NCI-H526 (cell line): Measurements from ENCODE around the gene THAP4.
"Not testable (repeated sequence)": the region's sequence is repeated elsewhere in the genome, so short reads cannot be mapped to it uniquely, and the experiment has no call there.

ENCODE experiments used
- DNase-seq, 2 experiments: peaks; one replicate each; lab custom pipeline; 2025; lab: John Stamatoyannopoulos, UW

THAP4 gene

GRCh38 chr2:241584436-241584835 lies 52.5 kb downstream of the THAP4 start:
- no peak for DNase-seq

- no peak for DNase-seq
Measured at GRCh38 chr2:241582806-241583205, 54.2 kb downstream of the THAP4 start.

- DNase-seq, result no peak
Measured at GRCh38 chr2:241582328-241582727, 54.6 kb downstream of the THAP4 start.

DNA sequence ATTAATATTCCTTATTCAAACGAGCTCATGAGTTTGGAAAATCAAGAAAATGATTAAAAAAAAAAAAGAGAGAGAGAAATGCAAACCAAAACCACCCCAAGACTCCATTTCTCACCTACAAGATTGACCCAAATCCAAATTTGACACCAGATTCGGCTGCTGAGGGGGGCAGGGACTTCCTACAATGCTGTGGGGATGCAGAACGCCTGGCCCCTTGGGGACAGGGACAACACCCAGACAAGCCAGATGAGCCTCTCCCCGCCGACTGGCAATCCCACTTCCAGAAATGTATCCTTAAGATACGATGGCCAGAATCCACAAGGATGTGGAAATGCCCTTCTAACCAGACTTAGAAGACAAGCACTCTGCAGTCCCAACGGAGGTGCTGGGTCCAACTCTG lies 57.7 kb downstream of the THAP4 start:
- no peak for DNase-seq

GRCh38 chr2:241577413-241578122 lies 59.4 kb downstream of the THAP4 start:
- no peak for DNase-seq

- no peak for DNase-seq
Measured at GRCh38 chr2:241576293-241576654, 60.7 kb downstream of the THAP4 start.

GRCh38 chr2:241575624-241576292 lies 61.2 kb downstream of the THAP4 start:
- no peak for DNase-seq

DNA sequence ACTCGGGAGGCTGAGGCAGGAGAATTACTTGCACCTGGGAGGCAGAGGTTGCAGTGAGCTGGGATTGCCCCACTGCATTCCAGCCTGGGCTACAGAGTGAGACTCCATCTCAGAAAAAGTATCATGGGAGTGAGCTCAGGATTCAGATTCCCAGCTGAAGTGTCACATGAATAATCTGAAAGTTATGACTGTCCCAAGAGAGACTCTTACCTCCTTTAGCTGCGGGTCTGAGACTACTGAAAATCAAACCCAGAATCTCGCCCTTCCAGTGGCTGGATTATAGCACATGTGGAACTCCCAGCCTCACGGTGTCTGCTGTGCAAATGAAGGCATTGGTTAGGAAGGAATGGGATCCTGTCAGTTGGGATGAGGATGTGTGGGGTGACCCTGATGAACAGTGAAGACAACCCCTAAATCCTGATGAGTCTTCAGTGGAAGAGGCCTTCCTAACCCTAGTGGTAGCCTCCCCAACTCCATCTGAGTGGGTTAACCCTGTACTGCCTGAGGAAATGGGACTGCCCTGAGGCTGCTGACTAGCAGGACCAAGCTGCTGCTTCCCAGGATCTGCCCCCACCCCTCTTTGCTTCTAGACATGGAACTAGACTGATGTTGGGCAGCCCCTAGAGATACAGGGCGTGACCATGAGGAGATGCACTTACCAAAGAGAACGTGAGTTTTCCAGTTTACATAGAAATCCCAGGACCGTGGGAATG lies 61.9 kb downstream of the THAP4 start:
- no peak for DNase-seq

DNA sequence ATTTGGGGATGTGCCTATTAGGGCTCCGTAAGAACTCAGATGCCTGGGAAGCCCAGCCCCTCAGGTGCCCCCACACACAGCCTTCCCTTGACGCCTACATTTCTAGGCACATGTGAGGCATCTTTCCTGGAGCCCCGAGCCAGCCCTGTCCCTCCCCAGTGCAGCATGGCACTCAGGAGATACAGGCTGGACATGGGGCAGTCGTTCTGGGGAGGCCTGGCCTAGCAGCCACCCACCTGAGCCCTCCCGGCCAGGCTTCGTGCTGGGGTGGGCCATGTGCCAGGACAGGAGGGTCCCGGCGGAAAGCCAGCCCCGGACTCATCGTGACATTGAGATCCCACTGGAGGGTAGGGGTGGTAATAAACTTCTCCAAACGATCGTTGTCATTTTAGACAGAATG lies 63.2 kb downstream of the THAP4 start:
- DNase-seq, result no peak

- DNase-seq, result not testable (repeated sequence)
Measured at GRCh38 chr2:241572915-241573651, 63.9 kb downstream of the THAP4 start.

DNA sequence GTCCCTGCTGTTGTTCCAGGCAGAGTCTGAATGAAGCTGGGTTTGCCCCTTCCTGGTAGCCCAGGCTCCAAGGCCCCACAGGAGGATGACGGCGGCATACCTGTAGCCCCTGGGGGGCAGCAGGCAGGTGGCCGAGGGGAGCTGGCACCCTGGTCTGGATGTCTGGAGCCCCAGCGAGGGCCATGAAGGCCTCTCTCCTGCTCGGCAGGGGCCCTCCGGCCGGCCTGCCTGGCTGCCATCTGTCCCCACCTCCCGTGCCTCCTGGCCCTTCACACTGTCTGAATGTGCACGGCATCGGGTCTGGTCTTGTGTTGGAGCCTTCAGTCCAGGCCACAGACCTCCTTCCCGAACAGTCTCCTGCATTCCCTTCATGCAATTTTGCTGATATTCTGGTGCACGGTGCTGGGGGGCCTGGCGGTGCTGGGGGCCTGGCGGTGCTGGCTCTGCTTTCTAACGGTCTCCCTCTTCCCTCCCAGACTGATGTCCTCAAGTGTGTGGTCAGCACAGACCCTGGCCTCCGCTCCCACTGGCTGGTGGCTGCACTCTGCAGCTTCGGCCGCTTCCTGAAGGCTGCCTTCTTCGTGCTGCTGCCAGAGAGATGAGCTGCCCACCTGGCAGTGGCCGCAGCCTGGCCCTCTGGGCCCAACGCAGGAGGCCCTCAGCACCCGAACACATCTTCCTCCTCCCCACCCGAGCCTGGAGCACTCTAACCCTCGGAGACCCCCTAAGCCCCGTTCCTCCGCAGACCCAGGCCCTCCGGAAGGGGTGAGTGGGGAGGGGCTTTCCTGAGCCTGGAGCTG lies 64.9 kb downstream of the THAP4 start:
- DNase-seq, result no peak

GRCh38 chr2:241570961-241571581 lies 65.9 kb downstream of the THAP4 start:
- DNase-seq, result no peak

DNA sequence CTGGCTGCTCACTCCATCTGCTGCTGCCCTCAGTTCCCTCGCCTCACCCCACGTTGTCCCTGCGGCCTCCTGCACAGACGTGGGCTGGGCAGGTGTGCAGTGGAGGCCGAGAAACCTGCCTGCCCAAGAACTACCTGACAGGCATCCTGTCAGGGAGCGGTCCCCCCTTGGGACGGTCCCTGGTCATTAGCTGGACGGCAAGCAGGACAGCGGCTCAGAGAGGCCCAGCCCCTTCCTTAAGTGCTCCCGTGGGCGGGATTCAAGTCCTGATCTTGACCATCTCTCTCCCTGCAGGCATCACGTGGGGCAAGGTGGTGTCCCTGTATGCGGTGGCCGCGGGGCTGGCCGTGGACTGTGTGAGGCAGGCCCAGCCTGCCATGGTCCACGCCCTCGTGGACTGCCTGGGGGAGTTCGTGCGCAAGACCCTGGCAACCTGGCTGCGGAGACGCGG lies 67.1 kb downstream of the THAP4 start:
- DNase-seq, result no peak

GRCh38 chr2:241568726-241569125 lies 68.2 kb downstream of the THAP4 start:
- DNase-seq, result no peak

DNA sequence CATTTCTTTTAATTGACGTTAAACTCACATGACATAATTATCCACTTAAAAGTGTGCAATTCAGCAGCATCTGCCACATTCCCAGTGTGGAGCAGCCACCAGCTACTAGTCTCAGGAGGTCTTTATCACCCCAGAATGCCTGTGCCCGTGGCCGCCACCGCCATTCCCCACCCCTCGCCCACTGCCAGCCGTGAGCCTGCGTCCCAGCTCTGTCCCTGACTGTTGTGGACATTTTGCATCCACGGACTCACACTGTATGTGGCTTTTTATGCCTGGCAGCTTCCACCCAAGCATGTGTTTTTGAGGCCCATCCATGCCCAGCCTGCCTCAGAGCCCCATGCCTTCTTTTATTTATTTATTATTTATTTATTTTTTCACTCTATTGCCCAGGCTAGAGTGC lies 69.2 kb downstream of the THAP4 start:
- DNase-seq, result no peak

DNA sequence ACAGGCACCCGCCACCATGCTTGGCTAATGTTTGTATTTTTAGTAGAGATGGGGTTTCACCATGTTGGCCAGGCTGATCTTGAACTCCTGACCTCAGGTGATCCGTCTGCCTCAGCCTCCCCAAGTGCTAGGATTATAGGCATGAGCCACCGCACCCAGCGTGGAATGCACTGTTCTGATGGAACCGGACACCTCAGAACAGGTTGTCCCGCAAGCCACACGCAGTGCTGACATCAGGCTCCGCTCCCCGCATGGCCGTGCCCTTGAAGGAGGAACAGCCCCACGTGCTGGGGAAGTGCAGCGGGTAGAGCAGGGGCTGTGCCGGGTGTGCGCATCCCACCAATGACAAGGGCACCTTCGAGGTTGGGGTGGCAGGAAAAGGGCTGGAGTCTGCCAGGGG lies 69.7 kb downstream of the THAP4 start:
- not testable (repeated sequence) for DNase-seq

DNA sequence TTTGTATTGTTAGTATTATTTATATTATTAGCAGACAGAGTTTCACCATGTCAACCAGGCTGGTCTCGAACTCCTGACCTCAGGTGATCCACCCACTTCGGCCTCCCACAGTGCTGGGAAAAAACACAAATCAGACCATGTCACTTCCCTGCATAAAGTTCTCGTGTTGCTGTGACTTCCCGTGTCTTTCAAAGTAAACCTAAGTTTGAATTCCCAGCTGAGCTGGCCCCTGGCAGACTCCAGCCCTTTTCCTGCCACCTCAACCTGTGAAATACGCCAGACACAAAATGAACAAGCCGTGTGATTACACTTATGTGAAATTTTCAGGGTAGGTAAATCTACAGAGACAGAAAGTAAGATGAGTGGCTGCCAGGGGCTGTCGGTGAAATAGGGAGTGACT lies 70.5 kb downstream of the THAP4 start:
- no peak for DNase-seq

GRCh38 chr2:241566021-241566420 lies 70.9 kb downstream of the THAP4 start:
- DNase-seq, result not testable (repeated sequence)

DNA sequence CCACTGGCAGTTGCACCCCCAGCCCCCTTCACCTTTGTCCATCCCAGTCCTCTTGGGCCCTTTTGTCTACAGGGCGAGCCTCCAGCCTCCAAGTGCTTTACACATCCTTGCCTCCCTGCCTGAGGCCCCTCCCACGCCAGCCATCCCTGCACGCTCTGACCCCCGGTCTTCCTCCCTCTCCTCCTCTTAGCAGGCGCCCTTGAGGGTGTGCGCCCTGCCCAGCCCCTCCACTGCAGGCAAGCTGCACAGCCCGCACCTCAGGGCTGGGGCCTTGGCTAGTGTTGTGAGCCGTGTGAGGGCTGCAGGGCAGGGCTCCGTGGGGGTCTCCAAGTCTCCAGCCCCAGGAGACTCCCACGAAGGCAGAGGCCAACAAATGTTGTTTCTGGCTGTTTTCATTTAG lies 71.5 kb downstream of the THAP4 start:
- no peak for DNase-seq

DNA sequence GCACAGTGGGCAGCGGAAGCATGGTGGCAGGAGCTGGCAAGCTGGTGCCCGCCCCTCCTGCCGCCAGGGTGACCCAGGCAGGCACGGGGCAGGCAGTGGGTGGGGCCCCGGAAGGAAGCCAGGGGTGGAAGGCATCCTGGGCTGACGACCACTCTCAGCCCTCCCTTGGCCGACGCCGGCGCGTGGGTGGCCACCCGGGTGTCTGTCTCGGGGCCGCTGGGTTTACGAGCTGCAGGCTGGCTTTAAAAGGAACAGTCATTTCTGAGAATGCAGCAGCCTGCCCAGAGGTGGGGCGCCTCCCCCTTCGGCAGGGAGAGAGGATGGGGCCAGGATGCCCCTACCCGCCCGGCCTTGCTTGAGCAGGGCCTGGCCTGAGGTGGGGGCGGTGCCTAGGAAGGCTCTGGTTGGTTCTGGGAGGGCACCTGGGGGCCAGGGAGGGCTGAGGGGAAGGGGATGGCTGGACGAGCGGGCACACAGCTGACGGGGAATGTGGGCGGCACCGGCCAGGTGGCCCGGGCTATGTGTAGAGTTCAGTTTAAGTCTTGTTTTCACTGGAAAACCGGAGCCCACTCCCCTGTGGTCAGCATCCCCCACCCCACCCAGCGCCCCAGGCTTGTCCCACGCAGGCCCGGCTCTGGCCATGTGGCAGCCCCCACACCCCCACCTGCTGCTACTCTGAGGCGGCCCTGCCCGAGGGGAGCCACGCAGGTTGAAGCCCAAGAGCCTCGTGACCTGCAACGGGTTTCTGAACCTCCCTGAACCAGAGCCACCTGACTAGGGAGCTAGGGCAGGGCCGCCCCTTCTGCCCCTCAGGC lies 72.2 kb downstream of the THAP4 start:
- no peak for DNase-seq
